K562 (cell line): ENCODE data around the gene KCNQ5. TPM values are rescaled to one million over a fixed set of nuclear protein-coding genes. Genes with fewer than 3 reads are reported as not detected.

Experiments used
- ATAC-seq: fragments of 200-7000 bp; cut with Tn5 transposase; 3 replicates; pipeline ENCODE4 v1.9.1; 2020; ENCODE audit warnings: moderate library complexity
- BruUV-seq: library from RNA; stranded (reverse); fragments of 400-500 nt; replicated peaks from 2 replicates; lab custom pipeline; 2021; lab: Mats Ljungman, UMichigan
- CTCF ChIA-PET: fragments of 300-600 bp; formaldehyde crosslinking; extraction: SDS; loops from one replicate; lab custom pipeline; 2021; ENCODE audit warnings: low intra/inter-chr PET ratio; lab: Yijun Ruan, JAX
- POLR2A ChIA-PET: fragments of 300-600, 350-650 bp; sonication (Branson Sonifier 250); formaldehyde crosslinking; extraction: SDS; loops from one replicate; lab custom pipeline; 2021; ENCODE audit warnings: antibody characterized with exemption, inconsistent platforms; lab: Yijun Ruan, JAX
- DNase-seq, 4 experiments: peaks; one replicate each; pipeline versions ENCODE4 v3.0.0 to v3.0.0-alpha.2; 2011 to 2018; ENCODE audit warnings: low spot score in 3 of 4, mixed read lengths in 3 of 4; ENCODE audit errors: extremely low read depth in 1 of 4
- FAIRE-seq: peaks from 2 replicates; lab custom pipeline; 2011; peaks lifted over from hg19 to GRCh38; lab: Jason Lieb, UNC
- H2AFZ ChIP-seq: 2 replicates; pipeline ENCODE4 v1.6.0; 2011; ENCODE audit warnings: low read depth, low read length, control low read depth, inconsistent platforms
- H3K27ac ChIP-seq: fragments of 200-600 bp; 3 replicates; pipeline ENCODE4 v1.8.0; 2011; ENCODE audit warnings: low read depth, mild to moderate bottlenecking, control low read depth, inconsistent platforms, low read length, moderate library complexity, mixed read lengths; ENCODE audit errors: extremely low read depth
- H3K27me3 ChIP-seq, 2 experiments: fragments of 300-600 bp in 1 of 2; 2 replicates in 1 of 2; 3 replicates in 1 of 2; pipeline versions ENCODE4 v1.6.0 to v1.8.0; 2011; ENCODE audit warnings: inconsistent platforms in 2 of 2, low read length in 2 of 2, mild to moderate bottlenecking in 1 of 2, mixed read lengths in 1 of 2, moderate library complexity in 1 of 2; ENCODE audit not compliant: control insufficient read depth in 2 of 2, insufficient read depth in 2 of 2
- H3K36me3 ChIP-seq: fragments of 300-600 bp; 3 replicates; pipeline ENCODE4 v1.8.0; 2011; ENCODE audit warnings: mild to moderate bottlenecking, low read length, inconsistent platforms; ENCODE audit not compliant: control insufficient read depth, insufficient read depth
- H3K4me1 ChIP-seq, 2 experiments: fragments of 200-600 bp in 1 of 2; replicated peaks in 1 of 2; 2 replicates in 1 of 2; 3 replicates in 1 of 2; pipeline versions ENCODE4 v1.5.1 to v1.8.0; 2011; ENCODE audit warnings: inconsistent platforms in 2 of 2, low read length in 2 of 2, mild to moderate bottlenecking in 1 of 2, mixed read lengths in 1 of 2, moderate library complexity in 1 of 2; ENCODE audit not compliant: control insufficient read depth in 2 of 2, insufficient read depth in 2 of 2
- H3K4me2 ChIP-seq: 2 replicates; pipeline ENCODE4 v1.6.1; 2011; ENCODE audit warnings: low read length, control low read depth, inconsistent platforms, mixed read lengths; ENCODE audit not compliant: insufficient read depth
- H3K4me3 ChIP-seq: fragments of 200-600 bp; sonication (generic), shearing (Covaris generic); 2 replicates; pipeline ENCODE4 v1.5.1; 2016; ENCODE audit warnings: control low read depth, inconsistent platforms
- H3K79me2 ChIP-seq: fragments of 200-600 bp; 3 replicates; pipeline ENCODE4 v1.8.0; 2011; ENCODE audit warnings: low read length, inconsistent platforms; ENCODE audit not compliant: control insufficient read depth, insufficient read depth
- H3K9ac ChIP-seq, 2 experiments: 2 replicates each; pipeline versions ENCODE4 v1.6.0 to v1.6.1; 2011; ENCODE audit warnings: low read depth in 2 of 2, low read length in 2 of 2, control low read depth in 1 of 2, inconsistent platforms in 1 of 2, mild to moderate bottlenecking in 1 of 2, mixed read lengths in 1 of 2; ENCODE audit not compliant: insufficient read depth in 1 of 2
- H3K9me1 ChIP-seq: one replicate; pipeline ENCODE4 v1.6.0; 2011; ENCODE audit warnings: inconsistent platforms, mild to moderate bottlenecking, low read length, moderate library complexity; ENCODE audit not compliant: control insufficient read depth, insufficient read depth
- H3K9me3 ChIP-seq: replicated peaks from 2 replicates; pipeline ENCODE4 v1.5.1; 2011; ENCODE audit warnings: low read depth, low read length, inconsistent platforms; ENCODE audit not compliant: control insufficient read depth, insufficient read depth
- H4K20me1 ChIP-seq: replicated peaks from 2 replicates; pipeline ENCODE4 v1.6.1; 2011; ENCODE audit warnings: low read length, inconsistent platforms, mixed read lengths; ENCODE audit not compliant: control insufficient read depth, insufficient read depth
- CREB3 ChIP-seq: fragments of 450-650 bp; conservative IDR thresholded peaks from 2 replicates; pipeline ENCODE4 v1.6.1; 2016; ENCODE audit warnings: missing genetic modification characterization, low read depth, mild to moderate bottlenecking, missing compliant biosample characterization, moderate library complexity
- CTCF ChIP-seq, 3 experiments: IDR thresholded peaks in 2 of 3; conservative IDR thresholded peaks in 1 of 3; 2 replicates each; pipeline ENCODE4 v1.5.1; 2011 to 2012; ENCODE audit warnings: low read length in 3 of 3, mild to moderate bottlenecking in 3 of 3, control low read depth in 2 of 3, improper control_type of control experiment in 1 of 3, inconsistent platforms in 1 of 3, low read depth in 1 of 3, mixed read lengths in 1 of 3, moderate library complexity in 1 of 3; ENCODE audit not compliant: insufficient read depth in 2 of 3
- FOSL1 ChIP-seq: fragments of 200-800 bp; sonication (Bioruptor generic); conservative IDR thresholded peaks from 2 replicates; pipeline ENCODE4 v1.6.1; 2016; ENCODE audit warnings: missing genetic modification characterization, missing compliant biosample characterization
- HDGF ChIP-seq: fragments of 450-650 bp; IDR thresholded peaks from 2 replicates; pipeline ENCODE4 v1.6.1; 2016
- HNRNPL ChIP-seq: fragments of 200-400 bp; formaldehyde crosslinking; IDR thresholded peaks from 2 replicates; pipeline ENCODE4 v1.6.1; 2017; ENCODE audit warnings: low read depth, mild to moderate bottlenecking, low read length
- MTA3 ChIP-seq: fragments of 450-650 bp; formaldehyde crosslinking; IDR thresholded peaks from 2 replicates; pipeline ENCODE4 v1.6.1; 2017; ENCODE audit warnings: mild to moderate bottlenecking, borderline replicate concordance
- NCOA1 ChIP-seq: fragments of 450-650 bp; IDR thresholded peaks from 2 replicates; pipeline ENCODE4 v1.6.1; 2016; ENCODE audit warnings: low read depth
- NCOA4 ChIP-seq: fragments of 450-650 bp; IDR thresholded peaks from 2 replicates; pipeline ENCODE4 v1.6.1; 2018; ENCODE audit warnings: mild to moderate bottlenecking; ENCODE audit not compliant: partially characterized antibody
- NFYB ChIP-seq: IDR thresholded peaks from 2 replicates; pipeline ENCODE4 v1.6.1; 2011; ENCODE audit warnings: mild to moderate bottlenecking, moderate library complexity; ENCODE audit not compliant: insufficient read length; ENCODE audit errors: extremely low read depth
- TCF15 ChIP-seq: fragments of 250-450 bp; sonication (Bioruptor Pico); IDR thresholded peaks from 2 replicates; pipeline ENCODE4 v1.8.0; 2022; ENCODE audit warnings: moderate library complexity, mild to moderate bottlenecking, inconsistent platforms
- TOE1 ChIP-seq, 2 experiments: fragments of 450-650 bp in 1 of 2; sonication (generic) in 1 of 2; formaldehyde crosslinking in 1 of 2; IDR thresholded peaks; 2 replicates each; pipeline versions ENCODE4 v1.7.1 to v1.8.0; 2016 to 2022; ENCODE audit warnings: borderline replicate concordance in 2 of 2, mild to moderate bottlenecking in 2 of 2, antibody characterized with exemption in 1 of 2, inconsistent platforms in 1 of 2, low read depth in 1 of 2, missing genetic modification reagents in 1 of 2, moderate library complexity in 1 of 2
- U2AF1 ChIP-seq: fragments of 200-400 bp; formaldehyde crosslinking; optimal IDR thresholded peaks from 2 replicates; pipeline ENCODE3; 2017; ENCODE audit warnings: mild to moderate bottlenecking, low read depth, low read length, moderate library complexity
- ZBTB34 ChIP-seq: fragments of 250-450 bp; sonication (Bioruptor Pico); IDR thresholded peaks from 2 replicates; pipeline ENCODE4 v1.8.0; 2021; ENCODE audit warnings: mild to moderate bottlenecking, moderate library complexity
- ZNF263 ChIP-seq: sonication (generic); formaldehyde crosslinking; IDR thresholded peaks from 2 replicates; pipeline ENCODE4 v1.8.0; 2022; ENCODE audit warnings: mild to moderate bottlenecking, missing genetic modification reagents, borderline replicate concordance
- ZNF57 ChIP-seq: fragments of 450-650 bp; formaldehyde crosslinking; IDR thresholded peaks from 2 replicates; pipeline ENCODE4 v1.4.0; 2020; ENCODE audit warnings: mild to moderate bottlenecking, moderate library complexity
- ZNF707 ChIP-seq: fragments of 250-450 bp; sonication (Bioruptor Pico); conservative IDR thresholded peaks from 2 replicates; pipeline ENCODE4 v1.8.0; 2022; ENCODE audit warnings: inconsistent platforms, mild to moderate bottlenecking, moderate library complexity
- WGBS: fragments of 100-300 bp; shearing (Covaris generic); methylation state at CpG from one replicate; pipeline ENCODE4 v1.1.6; 2016; ENCODE audit warnings: low coverage, mixed read lengths; ENCODE audit not compliant: insufficient coverage; ENCODE audit errors: missing lambda C conversion rate; 5-methylcytosine and 5-hydroxymethylcytosine counted together
- in situ Hi-C: fragments of 300-500 bp; cut with MboI; formaldehyde crosslinking; loops from 4 replicates; pipeline ENCODE4 v1.15.0; 2018; ENCODE audit warnings: inconsistent platforms, mixed read lengths
- intact Hi-C: fragments of 100-400 bp; cut with micrococcal nuclease; formaldehyde crosslinking; loops from 2 replicates; pipeline ENCODE4 v1.14.2; 2022
- polyA plus RNA-seq, 8 experiments: library from polyadenylated mRNA; depleted of rRNA in 4 of 8; stranded (reverse) in 5 of 8; unstranded in 3 of 8; fragments of >200 nt; fragmentation: Nextera tagmentation in 2 of 8; fragmentation: Illumina TruSeq in 1 of 8; extraction: Ambion mirVana in 2 of 8; extraction: Trizol in 1 of 8; gene quantifications; 2 replicates each; pipeline versions ENCODE4 v1.2.1 to v1.2.3, GENCODE V29; 2011 to 2014; ENCODE audit warnings: inconsistent platforms in 1 of 8, missing spikeins in 1 of 8
- total RNA-seq, 7 experiments: library from RNA; depleted of rRNA in 6 of 7; stranded (reverse); fragments of >200 nt in 6 of 7; fragmentation: Illumina TruSeq in 2 of 7; extraction: Trizol in 2 of 7; gene quantifications; 2 replicates each; pipeline versions ENCODE4 v1.2.1 to v1.2.3, GENCODE V29; 2011 to 2021; ENCODE audit warnings: low replicate concordance in 1 of 7

KCNQ5 gene
- total and polyA plus RNA-seq, 9 of the 15 experiments (the other 6 are each of a cell fraction or from before 2014, with no cell fraction given): 0.31 to 5.9 (median 2.6) TPM

GRCh38 chr6:72869621-72870020 lies 247.8 kb downstream of the KCNQ5 start:
- H2AFZ ChIP-seq: no peak overlapping the region
- no peaks in the 10 kb centered on the region for H3K4me1 ChIP-seq
- H3K9me3 ChIP-seq: no peaks in the 10 kb centered on the region
- H3K79me2 ChIP-seq: no peaks in the 10 kb centered on the region
- no TSS peak for BruUV-seq
- intact Hi-C loops (no loop called here), in situ Hi-C loops (no loop called here)
- H3K27me3 ChIP-seq: no peaks in the 10 kb centered on the region
- no peaks in the 10 kb centered on the region for H3K9me1 ChIP-seq
- no peak overlapping the region for H3K9ac ChIP-seq
- no peak overlapping the region for H3K27ac ChIP-seq
- no peak overlapping the region for H3K4me2 ChIP-seq
- ChIA-PET POLR2A (no interaction called here), CTCF (no interaction called here)
- DNase-seq: no peak
- H3K36me3 ChIP-seq: no peaks in the 10 kb centered on the region
- 13% methylated on average over 5 of the region's 5 CpGs for WGBS
- FAIRE-seq: no peak
- H4K20me1 ChIP-seq: no peaks in the 10 kb centered on the region; the same call in 1 of the 2 replicates
- ATAC-seq: no peak
- H3K4me3 ChIP-seq: no peak overlapping the region
- TF ChIP-seq MTA3: no peak
- TF ChIP-seq CREB3 (tag): no peak
- no peak for TF ChIP-seq ZNF263 (CRISPR knock-in tag)
- no peak for TF ChIP-seq ZBTB34 (CRISPR knock-in tag)
- TF ChIP-seq ZNF707 (CRISPR knock-in tag): no peak
- no peak for TF ChIP-seq ZNF57 (CRISPR knock-in tag)
- no peak for TF ChIP-seq NFYB
- TF ChIP-seq NCOA4: no peak
- no peak for TF ChIP-seq FOSL1 (tag)
- TF ChIP-seq HNRNPL: no peak
- TF ChIP-seq HDGF: no peak
- TF ChIP-seq NCOA1: no peak
- no peak for TF ChIP-seq TOE1 (IDR thresholded peaks at IDR 0.05; ENCODE audit: borderline replicate concordance)
- no peak for TF ChIP-seq TOE1 (CRISPR knock-in tag; IDR thresholded peaks at IDR 0.05; ENCODE audit: borderline replicate concordance, low read depth)
- no peak for TF ChIP-seq TCF15 (CRISPR knock-in tag)
- TF ChIP-seq U2AF1: no peak
- TF ChIP-seq CTCF (IDR thresholded peaks at IDR 0.05 in 2 of 3, conservative IDR thresholded peaks at IDR 0.05 in 1 of 3; ENCODE audit: insufficient read depth in 2 of 3, low read depth in 1 of 3, low read length in 3 of 3): no peak
